IPS DF 19.7 (cell line): ENCODE results near the gene CFAP58.

Experiments used
- DNase-seq: peaks from one replicate; pipeline ENCODE4 v3.0.0-alpha.2; 2013; ENCODE audit warnings: low read depth, low spot score

CFAP58 gene

GRCh38 chr10:104368381-104368780 is 14.7 kb downstream of the CFAP58 start:
- no peak for DNase-seq

- DNase-seq, result no peak
Measured at GRCh38 chr10:104371753-104372152, 18.1 kb downstream of the CFAP58 start.

- no peak for DNase-seq
Measured at GRCh38 chr10:104374591-104374990, 21.0 kb downstream of the CFAP58 start.

- no peak for DNase-seq
Measured at GRCh38 chr10:104376784-104377300, 23.2 kb downstream of the CFAP58 start.

GRCh38 chr10:104380336-104380735 is 26.7 kb downstream of the CFAP58 start:
- DNase-seq, result no peak

GRCh38 chr10:104387130-104387888 is 33.7 kb downstream of the CFAP58 start:
- no peak for DNase-seq

GRCh38 chr10:104388830-104389229 is 35.2 kb downstream of the CFAP58 start:
- DNase-seq, result no peak

- no peak for DNase-seq
Measured at GRCh38 chr10:104391150-104391968, 37.7 kb downstream of the CFAP58 start.

- no peak for DNase-seq
Measured at GRCh38 chr10:104391969-104392296, 38.3 kb downstream of the CFAP58 start.

GRCh38 chr10:104393387-104393786 is 39.8 kb downstream of the CFAP58 start:
- no peak for DNase-seq

- DNase-seq, result no peak
Measured at GRCh38 chr10:104396581-104396980, 42.9 kb downstream of the CFAP58 start.

- no peak for DNase-seq
Measured at GRCh38 chr10:104403636-104404035, 50.0 kb downstream of the CFAP58 start.

GRCh38 chr10:104406715-104407650 is 53.4 kb downstream of the CFAP58 start:
- no peak for DNase-seq

- DNase-seq, result no peak
Measured at GRCh38 chr10:104413528-104413927, 59.9 kb downstream of the CFAP58 start.

- no peak for DNase-seq
Measured at GRCh38 chr10:104415526-104416165, 62.0 kb downstream of the CFAP58 start.

GRCh38 chr10:104416851-104417250 is 63.2 kb downstream of the CFAP58 start:
- DNase-seq, result no peak

GRCh38 chr10:104417637-104418292 is 64.1 kb downstream of the CFAP58 start:
- DNase-seq, result no peak

GRCh38 chr10:104424719-104425118 is 71.1 kb downstream of the CFAP58 start:
- no peak for DNase-seq

- DNase-seq, result no peak
Measured at GRCh38 chr10:104427989-104428388, 74.4 kb downstream of the CFAP58 start.

- DNase-seq, result peak; percentile 28
Measured at GRCh38 chr10:104429846-104430245, 76.2 kb downstream of the CFAP58 start.

GRCh38 chr10:104430360-104430759 is 76.7 kb downstream of the CFAP58 start:
- no peak for DNase-seq
